ENCODE results near the gene SLC12A6. TPM values are rescaled to one million over a fixed set of nuclear protein-coding genes. Genes with fewer than 3 reads are reported as not detected.

SLC12A6 gene
- total RNA-seq, 2 experiments from 2014 or later = 22.7 to 23.0 TPM

- POLR2A ChIA-PET = interaction anchor here (0.6 to 3.0 kb wide), 3 partner anchors 10 to 31 kb away, joined by 3 to 15 read pairs (median 4); partner anchors contain the start of gene LPCAT4
- CTCF ChIA-PET = interaction anchor here (1.7 to 2.3 kb wide), 3 partner anchors 9 to 30 kb away, joined by 3 to 9 read pairs (median 5); partner anchors contain the start of gene LPCAT4
Measured at GRCh38 chr15:34336991-34337556, 507 bp downstream of the SLC12A6 start.

GRCh38 chr15:34336231-34336990, 1.2 kb downstream of the SLC12A6 start:
- CTCF ChIA-PET = interaction anchor here (2.0 to 2.3 kb wide), 2 partner anchors 30 to 31 kb away, joined by 5 to 9 read pairs; partner anchors contain the start of gene LPCAT4
- POLR2A ChIA-PET = no interaction called here

- POLR2A ChIA-PET = no interaction called here
- CTCF ChIA-PET = no interaction called here
Measured at GRCh38 chr15:34335176-34336032, 2.2 kb downstream of the SLC12A6 start.

- POLR2A ChIA-PET = interaction anchor here (0.7 to 1.4 kb wide), 3 partner anchors 8 to 16 kb away, joined by 4 to 5 read pairs (median 4); partner anchors contain the start of gene NOP10
- CTCF ChIA-PET = interaction anchor here (0.6 to 1.0 kb wide), 2 partner anchors 8 to 33 kb away, joined by 3 read pairs; partner anchors contain the start of genes LPCAT4, NOP10 and NUTM1
Measured at GRCh38 chr15:34334672-34335071, 2.9 kb downstream of the SLC12A6 start.

GRCh38 chr15:34332553-34333120, 4.9 kb downstream of the SLC12A6 start:
- ChIA-PET CTCF (interaction anchor here (0.8 to 1.2 kb wide), 3 partner anchors 13 to 91 kb away, joined by 4 read pairs; no protein-coding TSS in a partner anchor), POLR2A (interaction anchor here (0.7 kb wide), 2 partner anchors 84 to 91 kb away, joined by 3 to 4 read pairs; no protein-coding TSS in a partner anchor)

GRCh38 chr15:34331809-34332208, 5.8 kb downstream of the SLC12A6 start:
- CTCF ChIA-PET = interaction anchor here (0.8 kb wide), 1 partner anchor 14 kb away, joined by 4 read pairs; no protein-coding TSS in a partner anchor
- POLR2A ChIA-PET = interaction anchor here (0.7 kb wide), 1 partner anchor 90 kb away, joined by 3 read pairs; no protein-coding TSS in a partner anchor

- CTCF ChIA-PET = interaction anchor here (1.0 to 1.2 kb wide), 3 partner anchors 12 to 74 kb away, joined by 3 to 4 read pairs (median 3); partner anchors contain the start of gene LPCAT4
- POLR2A ChIA-PET = interaction anchor here (0.6 to 0.9 kb wide), 2 partner anchors 10 to 35 kb away, joined by 3 to 4 read pairs; no protein-coding TSS in a partner anchor
Measured at GRCh38 chr15:34330279-34330678, 7.3 kb downstream of the SLC12A6 start.

GRCh38 chr15:34329006-34329405, 8.6 kb downstream of the SLC12A6 start:
- ChIA-PET POLR2A (interaction anchor here (0.8 to 1.2 kb wide), 3 partner anchors 9 to 87 kb away, joined by 3 to 4 read pairs (median 3); partner anchors contain the start of gene SLC12A6), CTCF (no interaction called here)

DNA sequence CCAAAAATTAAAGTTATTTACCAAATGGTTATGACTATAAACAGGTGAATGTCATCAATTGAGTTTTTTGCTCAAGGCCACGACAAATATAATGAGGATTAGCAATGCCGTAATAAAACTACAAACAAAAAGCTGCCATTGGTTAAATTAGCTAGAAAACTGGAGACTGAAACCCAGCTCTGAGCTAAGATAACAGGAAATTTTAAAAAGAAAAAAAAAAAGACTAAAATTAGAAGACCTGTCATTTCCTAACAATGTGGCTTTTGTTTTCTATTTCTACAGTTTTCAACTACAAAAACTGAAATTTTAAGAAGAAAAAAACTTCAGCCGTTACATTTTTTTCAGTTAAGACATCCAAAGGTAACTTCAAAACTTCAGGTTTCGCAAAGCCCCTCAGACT, 9.7 kb downstream of the SLC12A6 start:
- CTCF ChIA-PET = interaction anchor here (0.9 to 1.5 kb wide), 3 partner anchors 10 to 103 kb away, joined by 3 to 5 read pairs (median 3); partner anchors contain the start of genes EMC4 and SLC12A6
- POLR2A ChIA-PET = interaction anchor here (0.8 kb wide), 1 partner anchor 10 kb away, joined by 3 read pairs; the partner anchor contains the start of gene SLC12A6

DNA sequence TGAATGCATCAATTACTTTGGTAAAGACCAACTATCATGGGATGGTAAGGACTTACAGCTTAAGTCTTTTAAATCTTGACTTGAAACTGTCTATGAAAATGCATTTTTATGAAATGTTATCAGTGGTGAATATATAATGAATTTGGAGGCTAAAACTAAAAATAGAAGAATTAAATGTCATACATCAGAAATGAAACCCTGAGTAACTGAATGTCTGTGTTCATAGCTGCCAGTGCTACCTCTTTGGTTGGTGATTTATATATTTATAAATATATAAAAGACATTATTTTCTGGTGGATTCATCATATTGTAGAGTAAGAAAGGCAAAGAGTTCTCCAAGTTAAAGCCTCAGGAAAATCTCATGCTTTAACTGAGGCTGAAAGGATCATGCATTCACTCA, 12.2 kb downstream of the SLC12A6 start:
- ChIA-PET CTCF (interaction anchor here (1.2 to 1.4 kb wide), 2 partner anchors 12 to 84 kb away, joined by 4 to 5 read pairs; no protein-coding TSS in a partner anchor), POLR2A (no interaction called here)

DNA sequence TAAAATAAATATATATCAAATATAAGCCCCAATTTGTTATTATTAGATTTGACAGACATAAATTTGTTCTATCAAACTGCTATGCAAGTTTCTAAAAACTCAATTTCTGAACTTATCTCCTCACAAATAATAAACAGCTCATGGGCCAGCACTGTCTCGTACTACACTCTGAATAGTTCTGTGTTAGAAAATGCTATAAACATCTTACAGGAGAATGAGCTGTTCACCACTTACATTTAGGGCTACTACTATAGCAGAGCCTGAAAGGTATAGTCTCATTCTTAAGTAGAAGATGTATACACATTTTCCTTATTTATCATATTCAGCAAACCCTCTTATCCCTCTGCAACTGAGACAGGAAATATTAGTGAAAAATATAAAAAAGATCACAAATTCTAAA, 12.6 kb downstream of the SLC12A6 start:
- CTCF ChIA-PET = interaction anchor here (1.2 kb wide), 1 partner anchor 84 kb away, joined by 5 read pairs; no protein-coding TSS in a partner anchor
- POLR2A ChIA-PET = no interaction called here

GRCh38 chr15:34323217-34323616, 14.4 kb downstream of the SLC12A6 start:
- POLR2A ChIA-PET = no interaction called here
- CTCF ChIA-PET = no interaction called here

DNA sequence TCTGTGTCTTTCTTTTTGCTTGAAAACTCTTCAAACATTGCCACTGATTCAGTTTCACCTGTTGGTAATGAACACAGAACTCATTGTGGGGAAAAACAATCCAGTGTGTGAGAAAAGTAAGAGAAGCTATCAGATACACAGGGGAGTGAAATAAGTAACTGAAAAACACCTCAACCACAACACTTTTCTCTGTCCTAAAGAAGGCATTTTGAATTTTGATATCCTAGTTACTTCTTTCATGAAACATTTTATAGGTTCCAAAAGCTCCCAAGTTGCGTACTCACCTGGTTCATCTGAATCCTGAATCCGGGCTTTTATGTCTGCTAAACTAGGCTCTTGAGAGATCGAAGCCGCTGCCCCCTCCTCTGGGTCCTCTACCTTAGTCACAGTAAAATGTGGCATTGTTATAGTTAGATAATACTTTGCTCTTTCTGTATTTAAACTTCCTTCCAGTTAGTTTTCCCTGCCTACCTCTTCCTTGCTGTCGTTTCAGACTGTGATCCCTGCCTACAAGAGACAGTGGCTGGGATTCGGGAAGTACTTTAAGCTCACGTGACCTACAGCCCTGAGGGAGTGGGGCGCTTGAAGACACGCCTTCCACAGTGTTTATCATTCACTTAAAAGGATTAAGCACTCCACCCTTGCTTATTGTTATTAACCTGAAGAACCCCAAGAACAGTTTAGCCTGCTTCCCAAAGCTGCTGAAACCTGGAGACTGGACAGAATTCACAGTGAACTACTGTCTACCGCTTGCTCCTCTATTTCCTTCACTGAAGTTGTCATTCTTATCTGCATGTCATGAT, 19.1 kb downstream of the SLC12A6 start:
- ChIA-PET CTCF (interaction anchor here (0.6 to 1.8 kb wide), 3 partner anchors 11 to 26 kb away, joined by 4 to 5 read pairs (median 4); no protein-coding TSS in a partner anchor), POLR2A (interaction anchor here (1.0 to 1.8 kb wide), 2 partner anchors 11 to 15 kb away, joined by 3 to 4 read pairs; no protein-coding TSS in a partner anchor)

GRCh38 chr15:34314491-34315490, 22.8 kb downstream of the SLC12A6 start:
- POLR2A ChIA-PET = no interaction called here
- CTCF ChIA-PET = no interaction called here

GRCh38 chr15:34311563-34311962, 26.0 kb downstream of the SLC12A6 start:
- ChIA-PET POLR2A (no interaction called here), CTCF (no interaction called here)

- POLR2A ChIA-PET = no interaction called here
- CTCF ChIA-PET = no interaction called here
Measured at GRCh38 chr15:34304613-34305012, 33.0 kb downstream of the SLC12A6 start.

DNA sequence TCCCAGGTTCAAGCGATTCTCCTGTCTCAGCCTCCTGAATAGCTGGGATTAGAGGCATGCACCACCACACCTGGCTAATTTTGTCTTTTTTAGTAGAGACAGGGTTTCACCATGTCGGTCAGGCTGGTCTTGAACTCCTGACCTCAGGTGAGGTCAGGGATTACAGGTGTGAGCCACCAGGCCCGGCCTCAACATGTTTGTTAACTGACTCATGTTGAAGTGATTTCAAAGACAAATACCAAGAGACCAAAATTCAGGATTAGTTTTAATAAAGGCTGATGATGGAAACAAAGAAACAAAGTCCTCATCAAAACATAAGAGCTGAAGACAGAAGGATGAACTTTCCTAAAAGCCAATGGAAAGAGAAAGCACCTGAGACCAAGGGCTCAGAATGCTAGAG, 36.5 kb downstream of the SLC12A6 start:
- ChIA-PET POLR2A (no interaction called here), CTCF (no interaction called here)

Data from activated CD8-positive, alpha-beta memory T cell treated with anti-CD3 and anti-CD28 coated beads for 36 hours (primary cell).